ENCODE results near the gene HOXD8.

Gene HOXD8

DNA sequence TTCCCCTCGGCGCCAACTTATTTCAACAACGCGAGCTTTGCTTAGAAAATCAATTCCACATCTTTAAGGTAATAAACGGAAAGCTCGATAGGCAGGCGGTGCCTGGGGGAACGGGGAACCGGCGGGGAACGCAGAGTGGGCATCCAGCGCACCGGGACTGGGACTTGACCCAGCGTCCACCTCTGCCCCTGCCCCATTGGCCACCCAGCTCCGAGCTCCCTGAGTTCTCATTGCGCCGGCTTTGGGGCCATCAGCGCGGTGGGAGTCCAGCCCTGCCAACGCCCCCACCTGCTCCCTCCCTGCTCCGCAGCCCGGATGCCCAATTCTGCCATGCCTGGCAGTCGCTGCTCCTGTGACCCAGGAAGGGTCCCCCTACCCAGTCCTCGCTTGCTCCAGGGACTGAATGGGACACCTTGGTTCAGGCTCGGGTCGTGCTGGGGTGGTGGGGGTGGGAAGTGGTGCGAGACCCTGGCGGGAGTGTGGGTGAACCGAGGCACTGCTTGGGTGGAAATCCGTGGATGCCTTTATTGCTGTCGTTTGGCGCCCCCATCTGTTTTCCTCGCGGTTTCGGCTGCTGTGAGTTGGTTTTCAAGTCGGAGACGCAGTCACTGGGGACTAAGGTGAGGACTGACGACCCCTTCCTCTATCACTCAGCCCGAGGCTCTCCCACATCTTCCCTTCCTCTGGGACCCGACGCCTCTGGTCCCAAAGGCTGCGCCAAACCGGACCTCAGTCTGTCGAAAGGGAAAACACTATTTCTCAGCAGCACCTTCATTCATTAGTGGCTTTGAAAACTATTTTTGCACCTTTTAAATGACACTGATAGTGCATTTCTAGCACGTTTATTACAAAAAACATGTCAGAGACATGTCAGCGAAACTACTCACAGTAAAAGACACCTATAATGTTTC lies 43.4 kb upstream of the HOXD8 start:
- ChIA-PET CTCF (interaction anchor here (0.6 to 5.6 kb wide), 25 partner anchors 11 to 936 kb away, joined by 3 to 33 read pairs (median 4); no protein-coding TSS in a partner anchor), POLR2A (interaction anchor here (0.8 kb wide), 1 partner anchor 84 kb away, joined by 3 read pairs; the partner anchor contains the start of gene LNPK)
- Histone ChIP-seq H3K36me3 (ENCODE audit: control insufficient read depth in 2 of 2, insufficient read depth in 1 of 2, low read length in 2 of 2) (no peaks in the 10 kb centered on the region), H3K4me1 (ENCODE audit: control insufficient read depth, insufficient read depth, low read length) (no peaks in the 10 kb centered on the region), H3K27ac (ENCODE audit: extremely low read depth, low read depth, low read length) (peak overlapping the region; percentile 28; the same call in 1 of the 2 replicates), H3K9me3 (ENCODE audit: control insufficient read depth, insufficient read depth, low read depth, low read length) (no peaks in the 10 kb centered on the region), H3K4me3 (ENCODE audit: low read depth, low read length) (peak overlapping the region; percentile 31)
- TF ChIP-seq ZNF561 (tag by site-specific recombination; IDR thresholded peaks at IDR 0.05; ENCODE audit: borderline replicate concordance) (no peak), GLIS2 (tag by site-specific recombination; IDR thresholded peaks at IDR 0.05) (peak; percentile 39; the same call in 1 of the 2 replicates), ZNF274 (IDR thresholded peaks at IDR 0.05; ENCODE audit: low read length) (no peak), ZNF274 (tag by site-specific recombination; IDR thresholded peaks at IDR 0.05; ENCODE audit: borderline replicate concordance) (no peak), ZNF776 (tag by site-specific recombination; IDR thresholded peaks at IDR 0.05; ENCODE audit: borderline replicate concordance) (no peak), ZNF221 (tag by site-specific recombination; IDR thresholded peaks at IDR 0.05; ENCODE audit: borderline replicate concordance) (no peak), KLF7 (tag by site-specific recombination; IDR thresholded peaks at IDR 0.05; ENCODE audit: borderline replicate concordance) (no peak), ZFHX2 (tag by site-specific recombination; conservative IDR thresholded peaks at IDR 0.05) (peak; percentile 74), ZBTB8A (tag by site-specific recombination; IDR thresholded peaks at IDR 0.05) (peak; percentile 74), ZNF335 (tag by site-specific recombination; conservative IDR thresholded peaks at IDR 0.05) (peak; percentile 71), ZNF624 (tag by site-specific recombination; IDR thresholded peaks at IDR 0.05) (no peak), ZEB2 (tag by site-specific recombination; IDR thresholded peaks at IDR 0.05) (0 out of 2 replicates have a peak, but pooled peaks have one; percentile 30), ZBTB17 (tag by site-specific recombination; IDR thresholded peaks at IDR 0.05) (peak; percentile 53; the same call in 1 of the 2 replicates), ZNF311 (tag by site-specific recombination; IDR thresholded peaks at IDR 0.05; ENCODE audit: borderline replicate concordance) (no peak), PRDM1 (tag by site-specific recombination; IDR thresholded peaks at IDR 0.05) (no peak), ZNF600 (tag by site-specific recombination; IDR thresholded peaks at IDR 0.05) (0 out of 2 replicates have a peak, but pooled peaks have one; percentile 26)
- TF ChIP-seq, protein P1, sequence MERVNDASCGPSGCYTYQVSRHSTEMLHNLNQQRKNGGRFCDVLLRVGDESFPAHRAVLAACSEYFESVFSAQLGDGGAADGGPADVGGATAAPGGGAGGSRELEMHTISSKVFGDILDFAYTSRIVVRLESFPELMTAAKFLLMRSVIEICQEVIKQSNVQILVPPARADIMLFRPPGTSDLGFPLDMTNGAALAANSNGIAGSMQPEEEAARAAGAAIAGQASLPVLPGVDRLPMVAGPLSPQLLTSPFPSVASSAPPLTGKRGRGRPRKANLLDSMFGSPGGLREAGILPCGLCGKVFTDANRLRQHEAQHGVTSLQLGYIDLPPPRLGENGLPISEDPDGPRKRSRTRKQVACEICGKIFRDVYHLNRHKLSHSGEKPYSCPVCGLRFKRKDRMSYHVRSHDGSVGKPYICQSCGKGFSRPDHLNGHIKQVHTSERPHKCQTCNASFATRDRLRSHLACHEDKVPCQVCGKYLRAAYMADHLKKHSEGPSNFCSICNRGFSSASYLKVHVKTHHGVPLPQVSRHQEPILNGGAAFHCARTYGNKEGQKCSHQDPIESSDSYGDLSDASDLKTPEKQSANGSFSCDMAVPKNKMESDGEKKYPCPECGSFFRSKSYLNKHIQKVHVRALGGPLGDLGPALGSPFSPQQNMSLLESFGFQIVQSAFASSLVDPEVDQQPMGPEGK (tag by site-specific recombination; IDR thresholded peaks at IDR 0.05) = peak; percentile 43; the same call in 1 of the 2 replicates
- TF ChIP-seq, protein P2, sequence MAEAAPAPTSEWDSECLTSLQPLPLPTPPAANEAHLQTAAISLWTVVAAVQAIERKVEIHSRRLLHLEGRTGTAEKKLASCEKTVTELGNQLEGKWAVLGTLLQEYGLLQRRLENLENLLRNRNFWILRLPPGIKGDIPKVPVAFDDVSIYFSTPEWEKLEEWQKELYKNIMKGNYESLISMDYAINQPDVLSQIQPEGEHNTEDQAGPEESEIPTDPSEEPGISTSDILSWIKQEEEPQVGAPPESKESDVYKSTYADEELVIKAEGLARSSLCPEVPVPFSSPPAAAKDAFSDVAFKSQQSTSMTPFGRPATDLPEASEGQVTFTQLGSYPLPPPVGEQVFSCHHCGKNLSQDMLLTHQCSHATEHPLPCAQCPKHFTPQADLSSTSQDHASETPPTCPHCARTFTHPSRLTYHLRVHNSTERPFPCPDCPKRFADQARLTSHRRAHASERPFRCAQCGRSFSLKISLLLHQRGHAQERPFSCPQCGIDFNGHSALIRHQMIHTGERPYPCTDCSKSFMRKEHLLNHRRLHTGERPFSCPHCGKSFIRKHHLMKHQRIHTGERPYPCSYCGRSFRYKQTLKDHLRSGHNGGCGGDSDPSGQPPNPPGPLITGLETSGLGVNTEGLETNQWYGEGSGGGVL (tag by site-specific recombination; IDR thresholded peaks at IDR 0.05) = peak; percentile 34; the same call in 1 of the 2 replicates
- TF ChIP-seq, protein P3, sequence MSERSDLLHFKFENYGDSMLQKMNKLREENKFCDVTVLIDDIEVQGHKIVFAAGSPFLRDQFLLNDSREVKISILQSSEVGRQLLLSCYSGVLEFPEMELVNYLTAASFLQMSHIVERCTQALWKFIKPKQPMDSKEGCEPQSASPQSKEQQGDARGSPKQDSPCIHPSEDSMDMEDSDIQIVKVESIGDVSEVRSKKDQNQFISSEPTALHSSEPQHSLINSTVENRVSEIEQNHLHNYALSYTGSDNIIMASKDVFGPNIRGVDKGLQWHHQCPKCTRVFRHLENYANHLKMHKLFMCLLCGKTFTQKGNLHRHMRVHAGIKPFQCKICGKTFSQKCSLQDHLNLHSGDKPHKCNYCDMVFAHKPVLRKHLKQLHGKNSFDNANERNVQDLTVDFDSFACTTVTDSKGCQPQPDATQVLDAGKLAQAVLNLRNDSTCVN (tag by site-specific recombination; optimal IDR thresholded peaks at IDR 0.05) = no peak
- TF ChIP-seq, protein P4, sequence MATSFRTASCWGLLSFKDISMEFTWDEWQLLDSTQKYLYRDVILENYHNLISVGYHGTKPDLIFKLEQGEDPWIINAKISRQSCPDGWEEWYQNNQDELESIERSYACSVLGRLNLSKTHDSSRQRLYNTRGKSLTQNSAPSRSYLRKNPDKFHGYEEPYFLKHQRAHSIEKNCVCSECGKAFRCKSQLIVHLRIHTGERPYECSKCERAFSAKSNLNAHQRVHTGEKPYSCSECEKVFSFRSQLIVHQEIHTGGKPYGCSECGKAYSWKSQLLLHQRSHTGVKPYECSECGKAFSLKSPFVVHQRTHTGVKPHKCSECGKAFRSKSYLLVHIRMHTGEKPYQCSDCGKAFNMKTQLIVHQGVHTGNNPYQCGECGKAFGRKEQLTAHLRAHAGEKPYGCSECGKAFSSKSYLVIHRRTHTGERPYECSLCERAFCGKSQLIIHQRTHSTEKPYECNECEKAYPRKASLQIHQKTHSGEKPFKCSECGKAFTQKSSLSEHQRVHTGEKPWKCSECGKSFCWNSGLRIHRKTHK (tag by site-specific recombination; IDR thresholded peaks at IDR 0.05) = no peak
- TF ChIP-seq, protein P5, sequence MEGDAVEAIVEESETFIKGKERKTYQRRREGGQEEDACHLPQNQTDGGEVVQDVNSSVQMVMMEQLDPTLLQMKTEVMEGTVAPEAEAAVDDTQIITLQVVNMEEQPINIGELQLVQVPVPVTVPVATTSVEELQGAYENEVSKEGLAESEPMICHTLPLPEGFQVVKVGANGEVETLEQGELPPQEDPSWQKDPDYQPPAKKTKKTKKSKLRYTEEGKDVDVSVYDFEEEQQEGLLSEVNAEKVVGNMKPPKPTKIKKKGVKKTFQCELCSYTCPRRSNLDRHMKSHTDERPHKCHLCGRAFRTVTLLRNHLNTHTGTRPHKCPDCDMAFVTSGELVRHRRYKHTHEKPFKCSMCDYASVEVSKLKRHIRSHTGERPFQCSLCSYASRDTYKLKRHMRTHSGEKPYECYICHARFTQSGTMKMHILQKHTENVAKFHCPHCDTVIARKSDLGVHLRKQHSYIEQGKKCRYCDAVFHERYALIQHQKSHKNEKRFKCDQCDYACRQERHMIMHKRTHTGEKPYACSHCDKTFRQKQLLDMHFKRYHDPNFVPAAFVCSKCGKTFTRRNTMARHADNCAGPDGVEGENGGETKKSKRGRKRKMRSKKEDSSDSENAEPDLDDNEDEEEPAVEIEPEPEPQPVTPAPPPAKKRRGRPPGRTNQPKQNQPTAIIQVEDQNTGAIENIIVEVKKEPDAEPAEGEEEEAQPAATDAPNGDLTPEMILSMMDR (tag by site-specific recombination; IDR thresholded peaks at IDR 0.05) = peak; percentile 94
- TF ChIP-seq, protein P6, sequence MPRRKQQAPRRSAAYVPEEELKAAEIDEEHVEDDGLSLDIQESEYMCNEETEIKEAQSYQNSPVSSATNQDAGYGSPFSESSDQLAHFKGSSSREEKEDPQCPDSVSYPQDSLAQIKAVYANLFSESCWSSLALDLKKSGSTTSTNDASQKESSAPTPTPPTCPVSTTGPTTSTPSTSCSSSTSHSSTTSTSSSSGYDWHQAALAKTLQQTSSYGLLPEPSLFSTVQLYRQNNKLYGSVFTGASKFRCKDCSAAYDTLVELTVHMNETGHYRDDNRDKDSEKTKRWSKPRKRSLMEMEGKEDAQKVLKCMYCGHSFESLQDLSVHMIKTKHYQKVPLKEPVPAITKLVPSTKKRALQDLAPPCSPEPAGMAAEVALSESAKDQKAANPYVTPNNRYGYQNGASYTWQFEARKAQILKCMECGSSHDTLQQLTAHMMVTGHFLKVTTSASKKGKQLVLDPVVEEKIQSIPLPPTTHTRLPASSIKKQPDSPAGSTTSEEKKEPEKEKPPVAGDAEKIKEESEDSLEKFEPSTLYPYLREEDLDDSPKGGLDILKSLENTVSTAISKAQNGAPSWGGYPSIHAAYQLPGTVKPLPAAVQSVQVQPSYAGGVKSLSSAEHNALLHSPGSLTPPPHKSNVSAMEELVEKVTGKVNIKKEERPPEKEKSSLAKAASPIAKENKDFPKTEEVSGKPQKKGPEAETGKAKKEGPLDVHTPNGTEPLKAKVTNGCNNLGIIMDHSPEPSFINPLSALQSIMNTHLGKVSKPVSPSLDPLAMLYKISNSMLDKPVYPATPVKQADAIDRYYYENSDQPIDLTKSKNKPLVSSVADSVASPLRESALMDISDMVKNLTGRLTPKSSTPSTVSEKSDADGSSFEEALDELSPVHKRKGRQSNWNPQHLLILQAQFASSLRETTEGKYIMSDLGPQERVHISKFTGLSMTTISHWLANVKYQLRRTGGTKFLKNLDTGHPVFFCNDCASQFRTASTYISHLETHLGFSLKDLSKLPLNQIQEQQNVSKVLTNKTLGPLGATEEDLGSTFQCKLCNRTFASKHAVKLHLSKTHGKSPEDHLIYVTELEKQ (tag by site-specific recombination; IDR thresholded peaks at IDR 0.05; ENCODE audit: borderline replicate concordance) = no peak
